ENCODE results near the gene FGGY. TPM values are rescaled to one million over a fixed set of nuclear protein-coding genes. Genes with fewer than 3 reads are reported as not detected.

The FGGY gene
- total RNA-seq, 1 experiment from 2014 or later: 14.6 TPM

GRCh38 chr1:59393211-59394180 is 96.6 kb downstream of the FGGY start:
- Histone ChIP-seq H3K23ac (ENCODE audit: insufficient read length, low read depth, low read length) (no peak overlapping the region), H3T11ph (ENCODE audit: low read length) (no peak overlapping the region), H2AFZ (ENCODE audit: low read length) (no peak overlapping the region), H2BK20ac (ENCODE audit: low read depth, low read length, poor library complexity, severe bottlenecking) (no peak overlapping the region), H3K27me3 (ENCODE audit: insufficient read depth, low read length) (no peaks in the 10 kb centered on the region), H3K4me1 (ENCODE audit: insufficient read depth, low read length) (0 out of 2 replicates have a peak, but pooled peaks cover 5% of the 10 kb centered on the region), H2BK120ac (ENCODE audit: low read depth, low read length, poor library complexity, severe bottlenecking) (no peak overlapping the region), H2BK5ac (ENCODE audit: insufficient read length, low read length) (no peak overlapping the region), H3K4ac (ENCODE audit: low read depth, low read length) (no peak overlapping the region), H3K27ac (ENCODE audit: insufficient read length, low read depth, low read length) (no peak overlapping the region), H4K8ac (replicated peaks; ENCODE audit: insufficient read length, low read depth, low read length) (no peak overlapping the region), H3K79me2 (ENCODE audit: insufficient read depth, low read length) (no peaks in the 10 kb centered on the region), H4K91ac (ENCODE audit: insufficient read length, low read depth, low read length) (no peak overlapping the region), H3K23me2 (ENCODE audit: insufficient read length, low read depth, low read length, poor library complexity, severe bottlenecking) (no peaks in the 10 kb centered on the region), H4K5ac (ENCODE audit: insufficient read length, low read depth, low read length) (no peak overlapping the region), H3K9ac (ENCODE audit: extremely low read depth, insufficient read length, low read length) (no peak overlapping the region), H2BK15ac (ENCODE audit: low read depth, low read length) (no peak overlapping the region), H3K56ac (ENCODE audit: insufficient read length, low read depth, low read length) (no peak overlapping the region), H3K14ac (ENCODE audit: insufficient read depth, low read length) (no peak overlapping the region), H4K20me1 (ENCODE audit: control insufficient read depth, insufficient read depth, insufficient read length) (no peaks in the 10 kb centered on the region), H3K4me2 (ENCODE audit: insufficient read depth, insufficient read length, low read length) (peak overlapping the region; percentile 47), H2BK12ac (ENCODE audit: insufficient read length, low read depth, low read length) (no peak overlapping the region), H3K18ac (ENCODE audit: insufficient read length, low read depth, low read length) (no peak overlapping the region), H2AK5ac (ENCODE audit: insufficient read length, low read length) (no peak overlapping the region), H3K9me3 (ENCODE audit: control insufficient read depth, low read depth, low read length) (no peaks in the 10 kb centered on the region), H3K79me1 (ENCODE audit: insufficient read depth, low read depth, low read length, poor library complexity, severe bottlenecking) (no peaks in the 10 kb centered on the region)
- WGBS (ENCODE audit: extremely low coverage, insufficient read length, low lambda C conversion rate): no CpG with 5 or more reads among the region's 7 CpGs
- no peaks in the 10 kb centered on the region for H3K9me3 Mint-ChIP-seq
- no peak for DNase-seq
- peaks cover 30 to 40% of the 10 kb centered on the region in 2 experiments for H3K4me1 Mint-ChIP-seq
- TF ChIP-seq CTCF (conservative IDR thresholded peaks at IDR 0.05): no peak
- H3K4me3 Mint-ChIP-seq: no peak overlapping the region; a peak in 1 of 5 replicates
- H3K27ac Mint-ChIP-seq: peak overlapping the region in 2 of 3 experiments; percentile 49 to 59; a peak in 2 of 7 replicates
- peaks cover 2% of the 10 kb centered on the region; the same call in 1 of the 2 replicates for H3K27me3 Mint-ChIP-seq (ENCODE audit: low read depth)
- no peaks in the 10 kb centered on the region for H3K36me3 Mint-ChIP-seq (ENCODE audit: insufficient read depth in 1 of 3, low read depth in 3 of 3)
